Right lobe of liver (tissue), 4 donors: ENCODE results near the gene RUVBL1.

Experiments used
- CTCF ChIP-seq, 4 donors: fragments of 200-600 bp in 3 of 4; fragments of 450-650 bp in 1 of 4; IDR thresholded peaks; one replicate each; pipeline versions ENCODE4 v1.5.1 to v1.8.0; 2016 to 2022; ENCODE audit warnings: antibody characterized with exemption in 4 of 4, mild to moderate bottlenecking in 2 of 4
- POLR2A ChIP-seq: fragments of 450-650 bp; IDR thresholded peaks from one replicate; pipeline ENCODE4 v1.6.1; 2017; ENCODE audit warnings: antibody characterized with exemption, mild to moderate bottlenecking
- donor health status: DM: no; HTN: no; CAD: no.
- donor health status: DM: no; HTN: no; CAD: no.
- donor health status: DM: no; HTN: yes; CAD: no.

GRCh38 chr3:128131897-128132646, 8.5 kb upstream of the RUVBL1 start:
- TF ChIP-seq CTCF (IDR thresholded peaks at IDR 0.05) (no peak), POLR2A (no peak)
